ENCODE measurements around the gene PNPLA2.

DNA sequence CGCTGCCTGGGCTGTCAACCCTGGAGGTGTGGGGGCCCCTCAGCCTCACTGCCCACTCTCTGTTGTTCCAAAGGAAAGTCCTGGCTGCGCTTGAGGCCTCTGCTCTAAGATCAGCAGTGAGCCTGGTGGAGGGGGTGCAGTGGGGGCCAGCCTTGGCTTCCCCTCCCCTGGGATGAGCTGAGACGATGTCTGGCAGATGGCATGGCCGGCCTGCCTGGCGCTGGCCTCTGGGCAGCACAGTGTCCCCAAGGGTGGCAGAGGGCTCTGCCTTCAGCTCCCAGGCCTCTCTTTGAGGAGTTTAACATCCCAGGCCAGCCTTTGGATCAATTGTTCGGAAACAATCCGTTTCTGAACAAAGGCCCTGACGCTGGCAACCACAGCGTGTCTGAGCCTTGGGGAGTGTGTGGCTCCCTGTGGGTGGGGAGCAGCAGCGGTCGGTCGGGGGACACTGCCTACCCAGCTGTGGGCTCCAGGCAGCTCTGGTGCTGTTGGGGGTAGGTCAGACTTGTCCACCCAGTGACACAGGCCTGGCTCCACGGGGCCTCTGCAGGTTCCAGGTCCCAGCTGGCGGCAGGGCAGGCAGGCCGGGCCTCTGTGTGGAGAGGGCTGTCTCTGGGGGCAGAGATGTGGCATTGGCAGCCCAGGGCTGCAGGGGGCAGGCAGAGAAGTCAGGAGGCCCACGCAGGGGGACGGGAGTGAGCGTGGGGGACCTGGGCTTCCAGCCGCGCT lies 36.1 kb downstream of the PNPLA2 start:
- no peak for TF ChIP-seq GTF2F1 (IDR thresholded peaks at IDR 0.05; ENCODE audit: borderline replicate concordance, low read depth, low read length)
- TF ChIP-seq SP2 (IDR thresholded peaks at IDR 0.05; ENCODE audit: low read length) = no peak
- no peak for TF ChIP-seq EGR1 (IDR thresholded peaks at IDR 0.05; ENCODE audit: borderline replicate concordance, low read depth, low read length)
- TF ChIP-seq, protein P1, sequence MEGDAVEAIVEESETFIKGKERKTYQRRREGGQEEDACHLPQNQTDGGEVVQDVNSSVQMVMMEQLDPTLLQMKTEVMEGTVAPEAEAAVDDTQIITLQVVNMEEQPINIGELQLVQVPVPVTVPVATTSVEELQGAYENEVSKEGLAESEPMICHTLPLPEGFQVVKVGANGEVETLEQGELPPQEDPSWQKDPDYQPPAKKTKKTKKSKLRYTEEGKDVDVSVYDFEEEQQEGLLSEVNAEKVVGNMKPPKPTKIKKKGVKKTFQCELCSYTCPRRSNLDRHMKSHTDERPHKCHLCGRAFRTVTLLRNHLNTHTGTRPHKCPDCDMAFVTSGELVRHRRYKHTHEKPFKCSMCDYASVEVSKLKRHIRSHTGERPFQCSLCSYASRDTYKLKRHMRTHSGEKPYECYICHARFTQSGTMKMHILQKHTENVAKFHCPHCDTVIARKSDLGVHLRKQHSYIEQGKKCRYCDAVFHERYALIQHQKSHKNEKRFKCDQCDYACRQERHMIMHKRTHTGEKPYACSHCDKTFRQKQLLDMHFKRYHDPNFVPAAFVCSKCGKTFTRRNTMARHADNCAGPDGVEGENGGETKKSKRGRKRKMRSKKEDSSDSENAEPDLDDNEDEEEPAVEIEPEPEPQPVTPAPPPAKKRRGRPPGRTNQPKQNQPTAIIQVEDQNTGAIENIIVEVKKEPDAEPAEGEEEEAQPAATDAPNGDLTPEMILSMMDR (IDR thresholded peaks at IDR 0.05; ENCODE audit: control extremely low read depth in 1 of 3, insufficient read depth in 1 of 3, low read depth in 1 of 3, low read length in 3 of 3) = no peak
- TF ChIP-seq YY1 (IDR thresholded peaks at IDR 0.05; ENCODE audit: low read depth, low read length) = no peak
- TF ChIP-seq JUN (IDR thresholded peaks at IDR 0.05; ENCODE audit: low read depth, low read length) = no peak

Data from H1 (cell line).